ENCODE measurements around the gene RBM48. TPM values are rescaled to one million over a fixed set of nuclear protein-coding genes. Genes with fewer than 3 reads are reported as not detected.

RBM48 gene
- total and polyA plus RNA-seq, 2 donors (not counting 1 experiment from before 2014, with no cell fraction given) = 9.8 to 12.2 TPM

- no peak for DNase-seq (ENCODE audit: low read depth in 2 of 2)
These were observed 18.4 kb downstream of the RBM48 start for GRCh38 chr7:92546856-92547497.

GRCh38 chr7:92547579-92547978 is 19.0 kb downstream of the RBM48 start:
- TF ChIP-seq EZH2 (IDR thresholded peaks at IDR 0.05; ENCODE audit: low read length, missing control alignments) = no peak
- no peak for TF ChIP-seq CTCF (conservative IDR thresholded peaks at IDR 0.05 in 1 of 2, IDR thresholded peaks at IDR 0.05 in 1 of 2; ENCODE audit: low read depth in 1 of 2, low read length in 2 of 2)
- H2AFZ ChIP-seq (ENCODE audit: low read length) = no peak overlapping the region
- H3K27ac ChIP-seq (ENCODE audit: insufficient read depth, low read length) = no peak overlapping the region
- H3K36me3 ChIP-seq (ENCODE audit: control insufficient read depth, insufficient read depth, low read length) = no peaks in the 10 kb centered on the region
- H3K4me3 ChIP-seq (replicated peaks in 1 of 4; ENCODE audit: control extremely low read depth in 1 of 4, insufficient read depth in 1 of 4, low read depth in 3 of 4, low read length in 4 of 4) = no peak overlapping the region
- H3K9ac ChIP-seq (ENCODE audit: insufficient read depth, low read length) = no peak overlapping the region
- H3K79me2 ChIP-seq (ENCODE audit: control insufficient read depth, insufficient read depth, low read length) = no peaks in the 10 kb centered on the region
- no peak for DNase-seq (ENCODE audit: low read depth in 2 of 2)
- no peaks in the 10 kb centered on the region for H3K4me1 ChIP-seq (ENCODE audit: control insufficient read depth, extremely low read depth, insufficient read depth, low read length)
- H3K9me3 ChIP-seq (ENCODE audit: control insufficient read depth, insufficient read depth, low read depth, low read length) = no peaks in the 10 kb centered on the region
- H4K20me1 ChIP-seq (ENCODE audit: control insufficient read depth, extremely low read depth, insufficient read depth, low read length) = no peaks in the 10 kb centered on the region
- H3K27me3 ChIP-seq (ENCODE audit: control insufficient read depth, insufficient read depth, low read length) = no peaks in the 10 kb centered on the region
- no peak overlapping the region for H3K4me2 ChIP-seq (ENCODE audit: extremely low read depth, insufficient read depth, low read length)

More at GRCh38 chr7:92546856-92547497, 18.4 kb downstream of the RBM48 start:
- Histone ChIP-seq H3K9me3 (ENCODE audit: control insufficient read depth, insufficient read depth, low read depth, low read length) (no peaks in the 10 kb centered on the region), H3K36me3 (ENCODE audit: control insufficient read depth, insufficient read depth, low read length) (no peaks in the 10 kb centered on the region), H3K79me2 (ENCODE audit: control insufficient read depth, insufficient read depth, low read length) (no peaks in the 10 kb centered on the region), H4K20me1 (ENCODE audit: control insufficient read depth, extremely low read depth, insufficient read depth, low read length) (no peaks in the 10 kb centered on the region), H3K27ac (ENCODE audit: insufficient read depth, low read length) (no peak overlapping the region), H2AFZ (ENCODE audit: low read length) (no peak overlapping the region), H3K27me3 (ENCODE audit: control insufficient read depth, insufficient read depth, low read length) (no peaks in the 10 kb centered on the region), H3K4me1 (ENCODE audit: control insufficient read depth, extremely low read depth, insufficient read depth, low read length) (no peaks in the 10 kb centered on the region), H3K4me3 (replicated peaks in 1 of 4; ENCODE audit: control extremely low read depth in 1 of 4, insufficient read depth in 1 of 4, low read depth in 3 of 4, low read length in 4 of 4) (no peak overlapping the region), H3K4me2 (ENCODE audit: extremely low read depth, insufficient read depth, low read length) (no peak overlapping the region), H3K9ac (ENCODE audit: insufficient read depth, low read length) (no peak overlapping the region)
- TF ChIP-seq EZH2 (IDR thresholded peaks at IDR 0.05; ENCODE audit: low read length, missing control alignments) (no peak), CTCF (conservative IDR thresholded peaks at IDR 0.05 in 1 of 2, IDR thresholded peaks at IDR 0.05 in 1 of 2; ENCODE audit: low read depth in 1 of 2, low read length in 2 of 2) (no peak)

- Histone ChIP-seq H3K4me3 (replicated peaks in 1 of 4; ENCODE audit: control extremely low read depth in 1 of 4, insufficient read depth in 1 of 4, low read depth in 3 of 4, low read length in 4 of 4) (no peak overlapping the region), H3K4me2 (ENCODE audit: extremely low read depth, insufficient read depth, low read length) (no peak overlapping the region), H2AFZ (ENCODE audit: low read length) (peak overlapping the region; percentile 46), H3K36me3 (ENCODE audit: control insufficient read depth, insufficient read depth, low read length) (no peaks in the 10 kb centered on the region), H3K9me3 (ENCODE audit: control insufficient read depth, insufficient read depth, low read depth, low read length) (no peaks in the 10 kb centered on the region), H3K27me3 (ENCODE audit: control insufficient read depth, insufficient read depth, low read length) (no peaks in the 10 kb centered on the region), H3K27ac (ENCODE audit: insufficient read depth, low read length) (no peak overlapping the region), H3K9ac (ENCODE audit: insufficient read depth, low read length) (no peak overlapping the region), H3K4me1 (ENCODE audit: control insufficient read depth, extremely low read depth, insufficient read depth, low read length) (no peaks in the 10 kb centered on the region), H4K20me1 (ENCODE audit: control insufficient read depth, extremely low read depth, insufficient read depth, low read length) (no peaks in the 10 kb centered on the region), H3K79me2 (ENCODE audit: control insufficient read depth, insufficient read depth, low read length) (no peaks in the 10 kb centered on the region)
- TF ChIP-seq CTCF (conservative IDR thresholded peaks at IDR 0.05 in 1 of 2, IDR thresholded peaks at IDR 0.05 in 1 of 2; ENCODE audit: low read depth in 1 of 2, low read length in 2 of 2) (no peak), EZH2 (IDR thresholded peaks at IDR 0.05; ENCODE audit: low read length, missing control alignments) (no peak)
- no peak for DNase-seq (ENCODE audit: low read depth in 2 of 2)
These were observed 21.6 kb downstream of the RBM48 start for GRCh38 chr7:92550194-92550593.
